CD14-positive monocyte (primary cell): ENCODE results near the gene TFEB. TPM values are rescaled to one million over a fixed set of nuclear protein-coding genes. Genes with fewer than 3 reads are reported as not detected.
A peak's percentile ranks its signal among the peaks of the same experiment; 100 is the strongest.

Experiments used
- DNase-seq, 3 donors: peaks; one replicate each; pipeline ENCODE4 v3.0.0-alpha.2; 2011 to 2022
- H2AFZ ChIP-seq: 2 replicates; pipeline ENCODE4 v1.6.0; 2012; ENCODE audit warnings: mild to moderate bottlenecking, low read depth, low read length, inconsistent platforms; ENCODE audit not compliant: insufficient read depth, poor library complexity, severe bottlenecking
- H3K27ac ChIP-seq, 2 donors: 1 replicate in 1 of 2; 2 replicates in 1 of 2; pipeline ENCODE4 v1.5.1; 2012 to 2013; ENCODE audit warnings: low read length in 2 of 2, control low read depth in 1 of 2, inconsistent platforms in 1 of 2, low read depth in 1 of 2, mild to moderate bottlenecking in 1 of 2
- H3K27me3 ChIP-seq, 2 donors: one replicate each; pipeline versions ENCODE4 v1.6.0 to v1.6.1; 2011 to 2013; ENCODE audit warnings: low read length in 2 of 2; ENCODE audit not compliant: control insufficient read depth in 2 of 2, insufficient read depth in 2 of 2
- H3K36me3 ChIP-seq, 2 donors: replicated peaks in 1 of 2; 1 replicate in 1 of 2; 2 replicates in 1 of 2; pipeline versions ENCODE4 v1.5.1 to v1.6.1; 2012 to 2013; ENCODE audit warnings: low read length in 2 of 2, control low read depth in 1 of 2, inconsistent platforms in 1 of 2, mild to moderate bottlenecking in 1 of 2; ENCODE audit not compliant: insufficient read depth in 2 of 2, control insufficient read depth in 1 of 2
- H3K4me1 ChIP-seq, 2 donors: 1 replicate in 1 of 2; 2 replicates in 1 of 2; pipeline versions ENCODE4 v1.5.1 to v1.6.1; 2012 to 2013; ENCODE audit warnings: low read length in 2 of 2, control low read depth in 1 of 2, inconsistent platforms in 1 of 2, mild to moderate bottlenecking in 1 of 2, moderate library complexity in 1 of 2; ENCODE audit not compliant: insufficient read depth in 2 of 2, control insufficient read depth in 1 of 2
- H3K4me2 ChIP-seq: replicated peaks from 2 replicates; pipeline ENCODE3; 2012; ENCODE audit warnings: low read length, moderate library complexity, mild to moderate bottlenecking; ENCODE audit not compliant: poor library complexity, severe bottlenecking; ENCODE audit errors: extremely low read depth
- H3K4me3 ChIP-seq, 3 experiments: fragments of 200-600 bp in 1 of 3; sonication (generic) in 1 of 3; replicated peaks in 1 of 3; 1 replicate in 2 of 3; 2 replicates in 1 of 3; pipeline ENCODE4 v1.5.1; 2011 to 2013; ENCODE audit warnings: low read length in 3 of 3, mild to moderate bottlenecking in 3 of 3, control low read depth in 2 of 3, low read depth in 2 of 3, inconsistent platforms in 1 of 3, moderate library complexity in 1 of 3
- H3K79me2 ChIP-seq: 2 replicates; pipeline ENCODE4 v1.6.0; 2012; ENCODE audit warnings: mild to moderate bottlenecking, control low read depth, inconsistent platforms, low read length, moderate library complexity; ENCODE audit not compliant: insufficient read depth
- H3K9ac ChIP-seq: 2 replicates; pipeline ENCODE4 v1.6.0; 2017; ENCODE audit warnings: low read length, mild to moderate bottlenecking; ENCODE audit not compliant: insufficient read depth, poor library complexity, severe bottlenecking
- H3K9me3 ChIP-seq, 2 donors: replicated peaks in 1 of 2; 1 replicate in 1 of 2; 2 replicates in 1 of 2; pipeline versions ENCODE4 v1.5.1 to v1.6.1; 2012 to 2013; ENCODE audit warnings: low read length in 2 of 2, control low read depth in 1 of 2; ENCODE audit not compliant: control insufficient read depth in 1 of 2, insufficient read depth in 1 of 2
- H4K20me1 ChIP-seq: 2 replicates; pipeline ENCODE4 v1.6.0; 2012; ENCODE audit warnings: mild to moderate bottlenecking, low read length, control low read depth, moderate library complexity; ENCODE audit not compliant: insufficient read depth
- H3K27ac Mint-ChIP-seq, 7 donors: one replicate each; pipeline ENCODE4 v1.8.0; 2020; ENCODE audit warnings: mild to moderate bottlenecking in 7 of 7, mixed read lengths in 7 of 7, moderate library complexity in 6 of 7, inconsistent platforms in 2 of 7
- H3K27me3 Mint-ChIP-seq, 3 donors: one replicate each; pipeline ENCODE4 v1.8.0; 2021 to 2022; ENCODE audit warnings: low read depth in 3 of 3, mild to moderate bottlenecking in 3 of 3, mixed read lengths in 3 of 3, moderate library complexity in 3 of 3, inconsistent platforms in 1 of 3
- H3K36me3 Mint-ChIP-seq, 2 donors: one replicate each; pipeline ENCODE4 v1.8.0; 2020; ENCODE audit warnings: mixed read lengths in 2 of 2, inconsistent platforms in 1 of 2, mild to moderate bottlenecking in 1 of 2
- H3K4me1 Mint-ChIP-seq: one replicate; pipeline ENCODE4 v1.8.0; 2020; ENCODE audit warnings: mild to moderate bottlenecking, mixed read lengths
- H3K4me3 Mint-ChIP-seq, 2 donors: one replicate each; pipeline ENCODE4 v1.8.0; 2020; ENCODE audit warnings: mild to moderate bottlenecking in 2 of 2, mixed read lengths in 2 of 2, moderate library complexity in 1 of 2
- H3K9me3 Mint-ChIP-seq, 7 donors: one replicate each; pipeline ENCODE4 v1.8.0; 2020 to 2022; ENCODE audit warnings: mixed read lengths in 7 of 7, mild to moderate bottlenecking in 6 of 7, moderate library complexity in 6 of 7, inconsistent platforms in 2 of 7
- CTCF ChIP-seq: fragments of 200-600 bp; IDR thresholded peaks from one replicate; pipeline ENCODE4 v1.8.0; 2022; ENCODE audit warnings: antibody characterized with exemption, mild to moderate bottlenecking
- WGBS: methylation state at CpG from one replicate; pipeline ENCODE4 v1.1.5; 2013; ENCODE audit warnings: missing lambda C conversion rate; ENCODE audit not compliant: insufficient coverage; 5-methylcytosine and 5-hydroxymethylcytosine counted together
- intact Hi-C, 2 donors: fragments of 100-400 bp; cut with micrococcal nuclease; formaldehyde crosslinking; loops; one replicate each; pipeline versions ENCODE4 v1.15.0 to v1.15.1; 2023
- polyA plus RNA-seq, 3 donors: library from polyadenylated mRNA; depleted of rRNA in 1 of 3; unstranded in 2 of 3; stranded (reverse) in 1 of 3; fragments of 300-500 nt in 2 of 3; fragments of >200 nt in 1 of 3; fragmentation: Illumina TruSeq in 2 of 3; gene quantifications; 1 replicate in 2 of 3; 2 replicates in 1 of 3; pipeline ENCODE4 v1.2.3, GENCODE V29; 2012 to 2021

The TFEB gene
- polyA plus RNA-seq, 3 donors, result 42.6 to 60.0 (median 55.0) TPM

GRCh38 chr6:41720262-41720620, 15.2 kb downstream of the TFEB start:
- intact Hi-C loops, result loop anchor here in 1 of 2 donors (5.0 to 10.0 kb wide), 2 partner anchors 175 to 1067 kb away; partner anchors contain the start of gene USP49
- peaks cover 96% of the 10 kb centered on the region for H4K20me1 ChIP-seq
- peaks cover 97% of the 10 kb centered on the region for H3K79me2 ChIP-seq
- H3K4me2 ChIP-seq, result peak overlapping the region; percentile 2
- peaks cover 88 to 95% of the 10 kb centered on the region in 2 donors for H3K4me1 ChIP-seq
- peak overlapping the region; percentile 2 to 57 for H3K27ac ChIP-seq
- no peaks in the 10 kb centered on the region for H3K36me3 ChIP-seq
- no peak overlapping the region for H3K4me3 ChIP-seq
- H3K9ac ChIP-seq, result peak overlapping the region; percentile 33
- Mint-ChIP-seq H3K4me1 (peaks cover 92% of the 10 kb centered on the region), H3K4me3 (peak overlapping the region in 1 of 2 donors; percentile 39), H3K27ac (peak overlapping the region in 2 of 7 donors; percentile 55 to 82), H3K9me3 (no peaks in the 10 kb centered on the region), H3K27me3 (peaks cover 0 to 3% (median 0%) of the 10 kb centered on the region in 3 donors), H3K36me3 (peaks cover 17 to 47% of the 10 kb centered on the region in 2 donors)
- no peak overlapping the region for H2AFZ ChIP-seq
- no peak for TF ChIP-seq CTCF
- no peaks in the 10 kb centered on the region for H3K9me3 ChIP-seq
- DNase-seq, result peak in 1 of 3 donors; percentile 64
- H3K27me3 ChIP-seq, result no peaks in the 10 kb centered on the region
- 80% methylated on average over 3 of the region's 3 CpGs for WGBS

DNA sequence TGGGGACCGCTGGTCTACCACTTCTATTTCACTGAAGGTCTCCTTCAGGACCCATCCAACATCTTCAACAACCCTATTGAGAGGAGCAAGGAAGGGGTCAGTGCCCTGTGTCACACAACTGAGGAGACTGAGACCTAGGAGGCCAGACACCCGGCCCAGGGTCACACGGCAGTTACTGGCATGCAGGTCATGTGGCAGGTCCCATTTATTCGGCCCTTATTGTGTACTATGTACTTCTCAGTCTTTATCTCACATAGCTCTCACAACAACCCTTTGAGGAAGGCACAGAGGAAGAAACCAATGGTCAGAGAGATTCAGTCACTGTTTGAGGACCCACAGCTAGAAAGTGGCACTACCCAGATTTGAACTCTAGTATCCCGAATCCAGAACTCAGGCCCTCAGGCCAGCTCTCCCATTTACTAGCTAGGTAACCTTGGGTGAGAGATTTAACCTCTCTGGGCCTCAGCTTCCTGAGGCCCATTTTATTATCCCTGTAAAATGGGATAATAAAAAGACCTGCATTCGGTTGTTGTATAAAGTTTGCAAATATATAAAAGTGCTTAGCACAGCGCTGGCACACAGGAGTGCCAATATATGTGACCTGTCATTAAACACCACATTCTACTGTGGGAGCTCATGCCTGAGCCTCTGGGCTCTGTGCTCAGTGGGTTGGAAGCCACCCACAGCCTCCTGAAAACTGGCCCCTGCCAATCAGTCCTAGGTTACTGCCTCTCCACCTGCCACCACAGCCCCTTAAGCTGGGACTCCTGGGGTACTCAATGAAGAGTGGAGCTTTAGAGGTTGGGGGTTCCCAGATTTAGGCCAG, 15.8 kb downstream of the TFEB start:
- no peaks in the 10 kb centered on the region for H3K27me3 ChIP-seq
- H3K27ac ChIP-seq, result peak overlapping the region; percentile 2 to 57
- H3K36me3 Mint-ChIP-seq, result peaks cover 17 to 53% of the 10 kb centered on the region in 2 donors
- no peak for TF ChIP-seq CTCF
- intact Hi-C loops, result loop anchor here in 1 of 2 donors (5.0 to 10.0 kb wide), 2 partner anchors 175 to 1068 kb away; partner anchors contain the start of gene USP49
- peak overlapping the region in 3 of 7 donors; percentile 31 to 82 (median 73) for H3K27ac Mint-ChIP-seq
- H4K20me1 ChIP-seq, result peaks cover 96% of the 10 kb centered on the region
- peaks cover 87 to 95% of the 10 kb centered on the region in 2 donors for H3K4me1 ChIP-seq
- H3K4me1 Mint-ChIP-seq, result peaks cover 92% of the 10 kb centered on the region
- peaks cover 97% of the 10 kb centered on the region for H3K79me2 ChIP-seq
- no peak overlapping the region for H3K4me3 ChIP-seq
- peaks cover 0 to 3% (median 0%) of the 10 kb centered on the region in 3 donors for H3K27me3 Mint-ChIP-seq
- H3K9me3 Mint-ChIP-seq, result no peaks in the 10 kb centered on the region
- H3K4me3 Mint-ChIP-seq, result no peak overlapping the region
- no peak for DNase-seq
- no peaks in the 10 kb centered on the region for H3K9me3 ChIP-seq
- H3K36me3 ChIP-seq, result peaks cover 3 to 5% of the 10 kb centered on the region in 2 donors
- H3K4me2 ChIP-seq, result peak overlapping the region; percentile 2
- 92% methylated on average over 3 of the region's 7 CpGs for WGBS
- H2AFZ ChIP-seq, result no peak overlapping the region
- peak overlapping the region; percentile 33 for H3K9ac ChIP-seq
